Endodermal cell (in vitro differentiated cells): Measurements from ENCODE around the gene PDIA4. TPM values are rescaled to one million over a fixed set of nuclear protein-coding genes. Genes with fewer than 3 reads are reported as not detected.

Experiments
- DNase-seq: peaks from one replicate; pipeline ENCODE4 v3.0.0-alpha.2; 2017
- H3K27ac ChIP-seq: 2 replicates; pipeline ENCODE4 v1.5.1; 2013; ENCODE audit warnings: mild to moderate bottlenecking, low read depth, low read length, moderate library complexity
- H3K27me3 ChIP-seq: 2 replicates; pipeline ENCODE4 v1.6.1; 2013; ENCODE audit warnings: mild to moderate bottlenecking, low read length, moderate library complexity; ENCODE audit not compliant: insufficient read depth, control insufficient read depth, poor library complexity, severe bottlenecking
- H3K36me3 ChIP-seq: 2 replicates; pipeline ENCODE4 v1.7.0; 2013; ENCODE audit warnings: mild to moderate bottlenecking, low read length, moderate library complexity; ENCODE audit not compliant: control insufficient read depth, insufficient read depth
- H3K4me1 ChIP-seq: one replicate; pipeline ENCODE4 v1.7.0; 2013; ENCODE audit warnings: low read length; ENCODE audit not compliant: control insufficient read depth, insufficient read depth
- H3K4me3 ChIP-seq: 2 replicates; pipeline ENCODE4 v1.5.1; 2013; ENCODE audit warnings: mild to moderate bottlenecking, low read length, moderate library complexity
- H3K9ac ChIP-seq: 2 replicates; pipeline ENCODE4 v1.6.1; 2013; ENCODE audit warnings: mild to moderate bottlenecking, low read length, moderate library complexity; ENCODE audit not compliant: poor library complexity, severe bottlenecking; ENCODE audit errors: extremely low read depth
- H3K9me3 ChIP-seq: 2 replicates; pipeline ENCODE4 v1.6.1; 2013; ENCODE audit warnings: mild to moderate bottlenecking, low read length, moderate library complexity; ENCODE audit not compliant: control insufficient read depth
- H3K27ac Mint-ChIP-seq: 2 replicates; pipeline ENCODE4 v1.8.0; 2020; ENCODE audit warnings: mixed read lengths
- H3K27me3 Mint-ChIP-seq: 2 replicates; pipeline ENCODE4 v1.8.0; 2021; ENCODE audit warnings: mild to moderate bottlenecking, mixed read lengths; ENCODE audit not compliant: insufficient read depth
- H3K36me3 Mint-ChIP-seq: 2 replicates; pipeline ENCODE4 v1.8.0; 2020; ENCODE audit warnings: low read depth, mixed read lengths
- H3K4me1 Mint-ChIP-seq: 2 replicates; pipeline ENCODE4 v1.8.0; 2020; ENCODE audit warnings: mixed read lengths
- H3K4me3 Mint-ChIP-seq: 2 replicates; pipeline ENCODE4 v1.8.0; 2020; ENCODE audit warnings: mild to moderate bottlenecking, moderate library complexity, mixed read lengths
- H3K9me3 Mint-ChIP-seq: 2 replicates; pipeline ENCODE4 v1.8.0; 2020; ENCODE audit warnings: mild to moderate bottlenecking, mixed read lengths
- CTCF ChIP-seq: fragments of 200-600 bp; sonication (generic); conservative IDR thresholded peaks from 2 replicates; pipeline ENCODE4 v1.5.0; 2021; ENCODE audit warnings: antibody characterized with exemption, mild to moderate bottlenecking
- WGBS, 2 experiments: methylation state at CpG; one replicate each; pipeline versions ENCODE4 v1.1.5 to v1.1.7; 2013; ENCODE audit warnings: missing lambda C conversion rate in 2 of 2, mixed read lengths in 1 of 2; ENCODE audit not compliant: insufficient coverage in 1 of 2, insufficient read length in 1 of 2; 5-methylcytosine and 5-hydroxymethylcytosine counted together
- total RNA-seq, 2 donors: library from RNA; stranded (reverse); fragmentation: NEBNext Ultra II Directional in 1 of 2; extraction: Animal tissue kit (Norgen Biotek cat#: 25700) in 1 of 2; gene quantifications; 2 replicates in 1 of 2; 3 replicates in 1 of 2; pipeline ENCODE4 v1.2.1, GENCODE V29; 2021

The PDIA4 gene
- total RNA-seq, 2 donors from 2014 or later, result 369 to 402 TPM

- no peak for TF ChIP-seq CTCF
- no peaks in the 10 kb centered on the region for H3K4me1 Mint-ChIP-seq
- no peak overlapping the region for H3K4me3 ChIP-seq
- no peak overlapping the region for H3K4me3 Mint-ChIP-seq
- H3K9ac ChIP-seq, result no peak overlapping the region
- no peak overlapping the region for H3K27ac Mint-ChIP-seq
- H3K9me3 ChIP-seq, result no peaks in the 10 kb centered on the region
- H3K9me3 Mint-ChIP-seq, result no peaks in the 10 kb centered on the region
- H3K27me3 Mint-ChIP-seq, result peaks cover 2% of the 10 kb centered on the region
- H3K4me1 ChIP-seq, result no peaks in the 10 kb centered on the region
- WGBS, 2 experiments, result 92 to 100% methylated on average over 2 to 4 of the region's 4 CpGs
- no peak for DNase-seq
- no peak overlapping the region for H3K27ac ChIP-seq
- peaks cover 19% of the 10 kb centered on the region for H3K36me3 ChIP-seq
- H3K27me3 ChIP-seq, result no peaks in the 10 kb centered on the region
- peaks cover 17% of the 10 kb centered on the region for H3K36me3 Mint-ChIP-seq
Observed at GRCh38 chr7:148997497-148997896, 30.8 kb downstream of the PDIA4 start.

- H3K36me3 Mint-ChIP-seq, result no peaks in the 10 kb centered on the region
- H3K9me3 ChIP-seq, result no peaks in the 10 kb centered on the region
- H3K9me3 Mint-ChIP-seq, result peaks cover 3% of the 10 kb centered on the region
- no peak overlapping the region for H3K4me3 ChIP-seq
- H3K27ac ChIP-seq, result no peak overlapping the region
- H3K27ac Mint-ChIP-seq, result no peak overlapping the region
- no peaks in the 10 kb centered on the region for H3K36me3 ChIP-seq
- WGBS, 2 experiments, result 83 to 91% methylated on average over 1 to 3 of the region's 3 CpGs
- no peak overlapping the region for H3K9ac ChIP-seq
- no peaks in the 10 kb centered on the region for H3K4me1 ChIP-seq
- DNase-seq, result no peak
- no peak for TF ChIP-seq CTCF
- H3K4me3 Mint-ChIP-seq, result no peak overlapping the region
- no peaks in the 10 kb centered on the region for H3K4me1 Mint-ChIP-seq
- H3K27me3 ChIP-seq, result no peaks in the 10 kb centered on the region
- H3K27me3 Mint-ChIP-seq, result peaks cover 2% of the 10 kb centered on the region
Observed at GRCh38 chr7:148994576-148994975, 33.7 kb downstream of the PDIA4 start.

- Mint-ChIP-seq H3K9me3 (peaks cover 5% of the 10 kb centered on the region), H3K27me3 (peaks cover 2% of the 10 kb centered on the region)
- WGBS, 2 experiments, result 93 to 94% methylated on average over 5 to 8 of the region's 8 CpGs
Observed at GRCh38 chr7:148993193-148993592, 35.1 kb downstream of the PDIA4 start.

More at GRCh38 chr7:148993193-148993592, 35.1 kb downstream of the PDIA4 start:
- TF ChIP-seq CTCF, result no peak
- Histone ChIP-seq H3K9me3 (no peaks in the 10 kb centered on the region), H3K4me1 (no peaks in the 10 kb centered on the region), H3K36me3 (no peaks in the 10 kb centered on the region), H3K4me3 (no peak overlapping the region), H3K27me3 (no peaks in the 10 kb centered on the region), H3K9ac (no peak overlapping the region), H3K27ac (no peak overlapping the region)
- no peak overlapping the region for H3K27ac Mint-ChIP-seq
- H3K36me3 Mint-ChIP-seq, result no peaks in the 10 kb centered on the region
- DNase-seq, result no peak
- peaks cover 6% of the 10 kb centered on the region for H3K4me1 Mint-ChIP-seq
- no peak overlapping the region for H3K4me3 Mint-ChIP-seq
